Stimulated activated CD8-positive, alpha-beta memory T cell treated with anti-CD3 and anti-CD28 coated beads, Interleukin-7, amount 100 ng/mL, for 24 hours (primary cell): ENCODE measurements around the gene AKAIN1.

Experiments
- DNase-seq: peaks from one replicate; pipeline ENCODE4 v3.0.0-alpha.2; 2020; ENCODE audit warnings: low read depth

AKAIN1 gene

GRCh38 chr18:5159080-5159479 lies 38.0 kb downstream of the AKAIN1 start:
- no peak for DNase-seq

- no peak for DNase-seq
These were observed 38.5 kb downstream of the AKAIN1 start for GRCh38 chr18:5158587-5158986.

- no peak for DNase-seq
These were observed 38.9 kb downstream of the AKAIN1 start for GRCh38 chr18:5158172-5158571.

- DNase-seq: no peak
These were observed 41.2 kb downstream of the AKAIN1 start for GRCh38 chr18:5155907-5156287.

- DNase-seq: no peak
These were observed 41.7 kb downstream of the AKAIN1 start for GRCh38 chr18:5155218-5155906.

GRCh38 chr18:5152343-5153020 lies 44.6 kb downstream of the AKAIN1 start:
- no peak for DNase-seq

GRCh38 chr18:5150894-5151293 lies 46.2 kb downstream of the AKAIN1 start:
- DNase-seq: no peak

GRCh38 chr18:5146093-5146492 lies 51.0 kb downstream of the AKAIN1 start:
- DNase-seq: no peak

- no peak for DNase-seq
These were observed 51.8 kb downstream of the AKAIN1 start for GRCh38 chr18:5145168-5145825.

GRCh38 chr18:5144629-5145028 lies 52.4 kb downstream of the AKAIN1 start:
- no peak for DNase-seq

- DNase-seq: no peak
These were observed 54.2 kb downstream of the AKAIN1 start for GRCh38 chr18:5142859-5143258.

GRCh38 chr18:5142131-5142530 lies 54.9 kb downstream of the AKAIN1 start:
- DNase-seq: no peak

GRCh38 chr18:5137261-5137660 lies 59.8 kb downstream of the AKAIN1 start:
- no peak for DNase-seq

GRCh38 chr18:5132987-5133386 lies 64.1 kb downstream of the AKAIN1 start:
- DNase-seq: no peak

- DNase-seq: no peak
These were observed 74.8 kb downstream of the AKAIN1 start for GRCh38 chr18:5122272-5122671.

GRCh38 chr18:5110266-5110665 lies 86.8 kb downstream of the AKAIN1 start:
- DNase-seq: no peak

- DNase-seq: no peak
These were observed 89.1 kb downstream of the AKAIN1 start for GRCh38 chr18:5107988-5108387.

GRCh38 chr18:5106730-5107129 lies 90.3 kb downstream of the AKAIN1 start:
- DNase-seq: no peak

- DNase-seq: no peak
These were observed 92.8 kb downstream of the AKAIN1 start for GRCh38 chr18:5104246-5104645.

GRCh38 chr18:5103693-5104092 lies 93.4 kb downstream of the AKAIN1 start:
- no peak for DNase-seq

- DNase-seq: no peak
These were observed 93.8 kb downstream of the AKAIN1 start for GRCh38 chr18:5103286-5103685.

GRCh38 chr18:5097116-5097703 lies 99.8 kb downstream of the AKAIN1 start:
- DNase-seq: no peak

- no peak for DNase-seq
These were observed 101.8 kb downstream of the AKAIN1 start for GRCh38 chr18:5095239-5095638.
